Stimulated activated CD4-positive, alpha-beta T cell treated with anti-CD3 and anti-CD28 coated beads, Interleukin-4, amount 100 ng/mL, for 48 hours (primary cell): ENCODE data around the gene BEND7.

Experiments
- DNase-seq, 2 donors: peaks; one replicate each; pipeline ENCODE4 v3.0.0-alpha.2; 2020; ENCODE audit warnings: low read depth in 2 of 2

The BEND7 gene

GRCh38 chr10:13521026-13521425, 7.8 kb downstream of the BEND7 start:
- no peak for DNase-seq

DNA sequence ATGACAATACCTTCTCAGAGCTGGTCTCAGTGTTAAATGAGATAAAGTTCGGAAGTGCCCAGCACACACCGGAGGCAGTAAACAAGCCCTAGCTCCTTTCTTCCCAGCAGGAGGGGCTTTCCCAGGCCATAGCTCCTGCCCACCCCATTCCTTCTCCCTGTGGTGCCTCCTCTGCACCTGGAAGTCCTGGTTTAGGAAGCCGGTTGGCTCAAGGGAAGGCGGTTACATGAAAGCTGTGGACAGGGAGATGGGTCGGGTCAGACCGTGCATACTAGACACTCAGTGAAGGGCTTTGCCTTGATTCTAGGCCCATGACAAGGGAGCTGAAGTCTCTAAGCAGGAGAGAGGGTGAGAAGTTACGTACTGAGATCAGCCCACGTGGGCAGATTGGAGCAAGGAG, 8.6 kb downstream of the BEND7 start:
- no peak for DNase-seq

DNA sequence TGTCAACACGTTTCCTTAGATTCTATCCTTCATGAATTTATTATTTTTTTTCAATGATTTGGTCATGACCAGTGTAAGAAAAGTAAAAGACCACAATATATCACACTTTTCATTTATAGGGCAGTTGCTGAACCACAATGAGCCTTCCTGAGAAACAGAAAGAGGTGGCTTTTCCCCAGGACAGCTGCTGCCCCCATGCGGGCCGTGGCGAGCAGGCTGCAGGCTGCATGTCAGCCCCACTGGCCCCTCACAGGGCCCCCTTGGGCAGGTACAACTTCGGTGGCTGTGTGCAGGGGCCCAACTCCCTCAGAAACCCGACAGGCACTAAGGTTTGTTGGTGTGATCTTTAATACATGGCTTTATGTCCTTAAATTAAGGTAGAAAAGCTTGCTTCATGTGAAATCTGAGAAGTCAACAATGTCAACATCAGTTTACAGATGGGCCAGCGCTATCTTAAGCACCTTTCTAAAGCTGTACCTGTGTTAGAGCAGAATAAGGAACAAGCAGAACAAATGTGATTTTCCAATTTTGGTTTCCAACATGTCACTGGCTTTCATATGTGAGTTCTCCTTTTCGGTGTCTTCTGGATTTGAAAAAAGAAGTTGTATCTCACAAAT, 10.6 kb downstream of the BEND7 start:
- DNase-seq: no peak

- DNase-seq: no peak
Measured at GRCh38 chr10:13517675-13518074, 11.1 kb downstream of the BEND7 start.

DNA sequence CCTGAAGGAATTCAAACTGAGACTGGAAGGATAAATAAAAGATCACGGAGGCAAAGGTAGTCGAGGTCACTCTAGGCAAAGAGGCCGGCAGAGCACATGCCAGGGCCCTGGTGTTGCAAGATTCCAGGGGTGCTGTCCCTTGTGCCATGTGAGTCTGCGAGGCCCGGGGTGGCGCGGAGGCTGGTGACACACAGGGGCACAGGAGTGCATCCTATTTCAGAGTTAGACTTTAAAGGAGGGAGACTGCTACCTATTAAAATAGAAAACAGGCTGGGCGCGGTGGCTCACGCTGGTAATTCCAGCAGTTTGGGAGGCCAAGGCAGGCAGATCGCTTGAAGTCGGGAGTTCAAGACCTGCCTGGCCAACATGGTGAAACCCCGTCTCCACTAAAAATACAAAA, 12.6 kb downstream of the BEND7 start:
- DNase-seq: no peak

DNA sequence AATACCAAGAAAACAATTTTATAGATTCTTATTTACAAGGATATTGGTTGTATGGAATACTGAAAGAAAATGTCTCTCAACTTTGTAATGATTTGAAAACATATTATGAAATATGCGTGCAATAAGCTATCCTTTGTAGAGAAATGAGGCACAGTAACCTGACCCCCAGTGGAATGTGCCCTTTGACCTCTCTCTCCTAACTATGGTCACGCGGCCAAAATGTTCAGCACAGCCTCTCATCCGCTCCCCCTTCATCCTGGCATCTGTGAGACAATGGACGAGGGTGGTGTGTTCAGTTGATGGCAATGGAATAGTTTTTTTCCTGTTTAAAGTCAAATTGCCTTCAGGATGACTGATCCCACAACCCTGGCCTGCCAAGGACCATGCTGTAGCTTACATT, 13.3 kb downstream of the BEND7 start:
- DNase-seq: no peak

GRCh38 chr10:13514296-13514695, 14.5 kb downstream of the BEND7 start:
- DNase-seq: no peak

- no peak for DNase-seq
Measured at GRCh38 chr10:13512564-13512963, 16.2 kb downstream of the BEND7 start.

GRCh38 chr10:13511409-13511808, 17.4 kb downstream of the BEND7 start:
- no peak for DNase-seq

DNA sequence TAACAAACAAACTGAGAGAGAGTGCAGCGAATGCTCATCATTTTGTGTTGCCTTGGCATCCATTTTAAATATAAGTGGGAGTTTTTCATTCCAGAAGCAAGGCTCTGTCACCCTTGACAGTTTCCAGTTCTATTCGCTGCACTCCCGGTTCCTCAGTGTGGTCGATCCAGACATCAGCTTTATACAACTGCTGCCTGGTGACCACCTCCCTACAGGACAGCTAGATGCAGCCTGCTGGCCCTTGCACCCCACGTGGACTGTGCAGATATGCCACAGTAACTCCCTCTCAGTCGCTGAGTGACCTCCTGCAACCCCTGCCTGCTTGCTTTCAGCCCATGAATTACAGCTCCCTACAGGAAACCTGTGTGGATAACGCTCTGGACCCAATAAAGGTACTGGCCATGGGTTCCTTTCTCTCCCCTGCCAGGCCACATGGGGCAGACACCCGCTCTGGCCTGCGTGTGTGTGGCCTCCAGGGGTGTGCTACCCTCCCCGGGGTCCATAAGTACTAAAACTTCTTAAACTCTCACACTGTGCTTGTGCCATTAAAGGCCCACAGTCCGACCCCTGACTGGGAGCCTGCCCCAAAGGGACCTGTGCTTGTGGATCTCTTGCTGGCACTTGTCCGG, 23.6 kb downstream of the BEND7 start:
- no peak for DNase-seq

GRCh38 chr10:13503745-13504463, 24.9 kb downstream of the BEND7 start:
- no peak for DNase-seq

GRCh38 chr10:13502380-13502779, 26.4 kb downstream of the BEND7 start:
- no peak for DNase-seq

DNA sequence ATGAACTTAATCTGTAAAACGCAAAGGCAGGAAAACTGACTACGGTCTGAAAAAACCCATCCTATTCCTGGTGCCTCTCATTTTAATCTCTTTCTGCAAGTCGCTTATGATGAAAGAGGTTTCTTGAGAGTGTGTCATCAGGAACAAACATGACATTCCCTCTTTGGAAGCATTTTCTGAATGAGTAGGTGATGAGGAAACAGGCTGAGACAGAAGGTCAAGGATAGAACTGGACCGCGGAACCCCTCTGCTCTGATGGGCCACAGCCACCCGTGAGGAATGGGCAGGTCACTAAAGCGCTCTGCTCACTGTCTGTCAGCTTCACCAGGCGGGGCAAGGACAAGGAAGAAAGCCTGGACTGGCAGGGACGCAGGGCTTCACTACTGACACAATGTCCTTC, 28.6 kb downstream of the BEND7 start:
- DNase-seq: no peak

GRCh38 chr10:13499150-13499549, 29.7 kb downstream of the BEND7 start:
- no peak for DNase-seq

DNA sequence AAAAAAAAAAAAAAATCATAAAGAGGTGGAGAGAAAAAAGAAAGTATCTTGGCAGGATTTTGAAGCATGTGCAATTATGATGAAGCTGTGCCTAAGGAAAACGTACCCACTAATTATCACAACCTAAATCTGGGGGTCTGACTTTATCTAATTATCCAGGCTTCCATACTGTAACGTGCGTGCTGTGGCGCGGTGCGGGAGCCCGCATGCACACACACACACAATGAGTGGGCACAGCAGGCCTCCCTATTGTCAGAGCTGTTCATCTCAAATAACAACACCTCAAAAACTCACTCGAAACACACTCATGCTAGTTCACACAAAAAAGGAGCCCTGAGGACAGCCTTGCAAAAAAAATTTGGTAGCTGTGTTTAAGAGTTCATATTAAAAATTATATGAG, 31.9 kb downstream of the BEND7 start:
- DNase-seq: no peak

GRCh38 chr10:13496164-13496563, 32.6 kb downstream of the BEND7 start:
- no peak for DNase-seq

DNA sequence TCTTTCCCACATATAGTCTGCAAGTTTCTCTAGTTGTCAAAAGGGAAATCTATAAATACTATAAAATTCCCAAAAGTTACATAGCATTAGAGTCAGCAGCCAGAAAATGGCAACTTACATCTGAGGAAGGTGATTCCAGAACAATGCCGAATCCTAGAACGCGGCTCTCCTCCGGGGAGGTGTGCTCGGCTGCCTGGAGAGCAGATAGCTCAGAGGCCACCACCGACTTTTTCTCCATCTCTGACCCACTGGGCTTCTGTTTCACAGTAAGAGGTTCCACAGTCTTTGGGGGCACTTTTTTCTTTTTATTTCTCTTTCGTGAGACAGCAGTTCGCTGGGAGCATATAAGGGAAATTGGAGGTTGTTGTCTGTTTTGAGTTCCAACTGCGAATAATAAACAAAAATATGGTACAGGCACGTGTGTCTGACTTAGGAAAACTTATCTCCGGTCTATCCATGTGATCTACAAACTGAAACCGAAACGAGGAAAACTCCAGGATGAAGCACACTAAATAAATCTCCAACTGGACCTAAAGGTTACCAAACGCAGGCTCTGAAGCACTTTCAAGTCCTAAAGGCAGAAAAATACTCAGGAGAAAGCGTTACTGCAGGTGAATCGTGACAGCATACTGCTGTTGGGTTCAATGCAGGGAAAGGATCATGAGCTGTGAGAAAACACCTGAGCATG, 36.2 kb downstream of the BEND7 start:
- no peak for DNase-seq

- no peak for DNase-seq
Measured at GRCh38 chr10:13491747-13492360, 37.0 kb downstream of the BEND7 start.

GRCh38 chr10:13490503-13490902, 38.3 kb downstream of the BEND7 start:
- DNase-seq: no peak

DNA sequence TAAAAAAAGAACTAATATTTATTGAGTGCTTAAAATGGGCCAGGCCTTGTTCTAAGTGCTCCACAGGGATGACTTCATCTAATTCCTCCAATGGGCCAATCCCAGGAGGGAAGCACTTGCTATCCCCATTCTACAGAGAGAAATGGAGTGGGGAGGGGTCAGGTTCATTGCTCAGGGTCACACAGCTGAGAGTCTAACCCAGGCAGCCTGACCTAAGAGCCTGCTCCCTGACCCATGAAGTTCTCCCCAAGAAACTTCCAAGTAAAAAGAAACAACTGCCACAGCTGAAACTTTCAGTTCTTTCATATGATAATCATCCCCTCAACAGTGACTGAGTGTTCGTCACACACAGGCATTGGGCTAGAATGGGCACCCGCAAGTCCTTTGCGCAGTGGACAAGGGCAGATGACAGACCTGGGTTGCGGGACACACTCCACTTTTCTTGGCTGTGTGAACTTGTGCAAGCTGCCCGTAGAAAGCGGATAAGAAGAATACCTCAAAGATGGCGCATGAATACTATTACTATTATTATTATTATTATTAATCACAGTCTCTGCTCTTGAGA, 39.7 kb downstream of the BEND7 start:
- DNase-seq: no peak

GRCh38 chr10:13485623-13486022, 43.2 kb downstream of the BEND7 start:
- DNase-seq: no peak

DNA sequence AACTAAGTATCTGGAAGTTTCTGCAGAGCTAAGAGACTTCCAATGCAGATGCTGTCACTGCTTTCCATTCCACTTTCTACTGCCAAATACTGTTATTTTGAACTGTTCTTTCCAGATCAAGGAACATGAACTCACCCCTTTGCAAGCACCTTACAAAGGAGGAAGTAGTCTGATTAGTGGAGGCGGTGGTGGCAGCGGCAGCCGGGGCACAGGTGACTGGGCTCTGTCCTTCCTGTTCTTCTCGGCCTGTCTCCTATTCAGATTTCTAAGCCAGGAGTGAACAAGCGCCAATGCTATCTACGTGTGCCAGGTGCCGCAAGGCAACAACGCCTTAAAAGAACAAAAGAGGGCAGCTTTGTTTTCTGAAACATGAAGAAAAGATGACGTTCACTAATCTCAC, 44.9 kb downstream of the BEND7 start:
- no peak for DNase-seq
